ENCODE measurements around the gene SMG9.
A peak's percentile ranks its signal among the peaks of the same experiment; 100 is the strongest.
"Not testable (repeated sequence)": the region's sequence is repeated elsewhere in the genome, so short reads cannot be mapped to it uniquely, and the experiment has no call there.

SMG9 gene

GRCh38 chr19:43683905-43684304 is 70.9 kb downstream of the SMG9 start:
- Histone ChIP-seq H3K4me3 (ENCODE audit: low read depth in 1 of 2, low read length in 2 of 2) (no peak overlapping the region), H3K9me3 (ENCODE audit: control insufficient read depth in 1 of 2, low read length in 2 of 2) (no peaks in the 10 kb centered on the region), H3K36me3 (ENCODE audit: control insufficient read depth in 1 of 2, insufficient read depth in 2 of 2, low read length in 2 of 2) (no peaks in the 10 kb centered on the region), H3K27ac (ENCODE audit: low read depth, low read length) (no peak overlapping the region), H3K27me3 (ENCODE audit: control insufficient read depth in 1 of 2, insufficient read depth in 2 of 2, low read length in 2 of 2) (no peaks in the 10 kb centered on the region), H3K4me1 (ENCODE audit: control insufficient read depth in 1 of 2, insufficient read depth in 2 of 2, low read length in 2 of 2) (peaks cover 1 to 5% of the 10 kb centered on the region in 2 donors), H3K9ac (ENCODE audit: low read depth in 1 of 2, low read length in 2 of 2) (no peak overlapping the region)

GRCh38 chr19:43682824-43683661 is 71.7 kb downstream of the SMG9 start:
- no peak overlapping the region for H3K4me3 ChIP-seq (ENCODE audit: low read depth in 1 of 2, low read length in 2 of 2)
- no peaks in the 10 kb centered on the region for H3K36me3 ChIP-seq (ENCODE audit: control insufficient read depth in 1 of 2, insufficient read depth in 2 of 2, low read length in 2 of 2)
- no peaks in the 10 kb centered on the region for H3K9me3 ChIP-seq (ENCODE audit: control insufficient read depth in 1 of 2, low read length in 2 of 2)
- H3K4me1 ChIP-seq (ENCODE audit: control insufficient read depth in 1 of 2, insufficient read depth in 2 of 2, low read length in 2 of 2), result peaks cover 6% of the 10 kb centered on the region in 2 donors
- H3K9ac ChIP-seq (ENCODE audit: low read depth in 1 of 2, low read length in 2 of 2), result no peak overlapping the region
- no peaks in the 10 kb centered on the region for H3K27me3 ChIP-seq (ENCODE audit: control insufficient read depth in 1 of 2, insufficient read depth in 2 of 2, low read length in 2 of 2)
- no peak overlapping the region for H3K27ac ChIP-seq (ENCODE audit: low read depth, low read length)

GRCh38 chr19:43682269-43682668 is 72.5 kb downstream of the SMG9 start:
- H3K27ac ChIP-seq (ENCODE audit: low read depth, low read length); H3K9me3 ChIP-seq (ENCODE audit: control insufficient read depth in 1 of 2, low read length in 2 of 2); H3K4me3 ChIP-seq (ENCODE audit: low read depth in 1 of 2, low read length in 2 of 2); H3K9ac ChIP-seq (ENCODE audit: low read depth in 1 of 2, low read length in 2 of 2); H3K27me3 ChIP-seq (ENCODE audit: control insufficient read depth in 1 of 2, insufficient read depth in 2 of 2, low read length in 2 of 2); H3K4me1 ChIP-seq (ENCODE audit: control insufficient read depth in 1 of 2, insufficient read depth in 2 of 2, low read length in 2 of 2); H3K36me3 ChIP-seq (ENCODE audit: control insufficient read depth in 1 of 2, insufficient read depth in 2 of 2, low read length in 2 of 2): not testable (repeated sequence)

- Histone ChIP-seq H3K36me3 (ENCODE audit: control insufficient read depth in 1 of 2, insufficient read depth in 2 of 2, low read length in 2 of 2) (no peaks in the 10 kb centered on the region), H3K9me3 (ENCODE audit: control insufficient read depth in 1 of 2, low read length in 2 of 2) (no peaks in the 10 kb centered on the region), H3K27ac (ENCODE audit: low read depth, low read length) (no peak overlapping the region), H3K9ac (ENCODE audit: low read depth in 1 of 2, low read length in 2 of 2) (no peak overlapping the region), H3K27me3 (ENCODE audit: control insufficient read depth in 1 of 2, insufficient read depth in 2 of 2, low read length in 2 of 2) (no peaks in the 10 kb centered on the region), H3K4me1 (ENCODE audit: control insufficient read depth in 1 of 2, insufficient read depth in 2 of 2, low read length in 2 of 2) (peaks cover 6% of the 10 kb centered on the region in 2 donors), H3K4me3 (ENCODE audit: low read depth in 1 of 2, low read length in 2 of 2) (no peak overlapping the region)
Observed at GRCh38 chr19:43681821-43682220, 72.9 kb downstream of the SMG9 start.

- H3K9ac ChIP-seq (ENCODE audit: low read depth in 1 of 2, low read length in 2 of 2), result peak overlapping the region in 1 of 2 donors; percentile 26
- no peaks in the 10 kb centered on the region for H3K27me3 ChIP-seq (ENCODE audit: control insufficient read depth in 1 of 2, insufficient read depth in 2 of 2, low read length in 2 of 2)
- H3K9me3 ChIP-seq (ENCODE audit: control insufficient read depth in 1 of 2, low read length in 2 of 2), result no peaks in the 10 kb centered on the region
- H3K4me3 ChIP-seq (ENCODE audit: low read depth in 1 of 2, low read length in 2 of 2), result no peak overlapping the region
- H3K4me1 ChIP-seq (ENCODE audit: control insufficient read depth in 1 of 2, insufficient read depth in 2 of 2, low read length in 2 of 2), result peaks cover 18 to 21% of the 10 kb centered on the region in 2 donors
- peak overlapping the region; percentile 84 for H3K27ac ChIP-seq (ENCODE audit: low read depth, low read length)
- no peaks in the 10 kb centered on the region for H3K36me3 ChIP-seq (ENCODE audit: control insufficient read depth in 1 of 2, insufficient read depth in 2 of 2, low read length in 2 of 2)
Observed at GRCh38 chr19:43678512-43679261, 76.1 kb downstream of the SMG9 start.
